Renal cortex interstitium (tissue), 11 donors: ENCODE measurements around the gene RCN2. TPM values are rescaled to one million over a fixed set of nuclear protein-coding genes. Genes with fewer than 3 reads are reported as not detected.
"Not testable (repeated sequence)": the region's sequence is repeated elsewhere in the genome, so short reads cannot be mapped to it uniquely, and the experiment has no call there.

Source experiments
- DNase-seq, 11 donors: peaks; one replicate each; pipeline ENCODE4 v3.0.0-alpha.2; 2013; ENCODE audit warnings: low read depth in 9 of 11, low spot score in 4 of 11; ENCODE audit errors: extremely low read depth in 1 of 11
- polyA plus RNA-seq, 3 donors: library from polyadenylated mRNA; unstranded; fragments of 120-200 nt; gene quantifications; one replicate each; pipeline ENCODE4 v1.2.1, GENCODE V29; 2013; ENCODE audit not compliant: insufficient read length in 3 of 3

Gene RCN2
- polyA plus RNA-seq, 3 donors, result 200 to 239 (median 201) TPM

- DNase-seq, result no peak
These were observed 32.0 kb downstream of the RCN2 start for GRCh38 chr15:76963596-76963995.

GRCh38 chr15:76964157-76964556 is 32.6 kb downstream of the RCN2 start:
- DNase-seq, result no peak

- not testable (repeated sequence) for DNase-seq
These were observed 34.5 kb downstream of the RCN2 start for GRCh38 chr15:76966051-76966450.

- no peak for DNase-seq
These were observed 35.5 kb downstream of the RCN2 start for GRCh38 chr15:76967067-76967466.

GRCh38 chr15:76968306-76968705 is 36.8 kb downstream of the RCN2 start:
- no peak for DNase-seq

GRCh38 chr15:76972389-76973361 is 41.1 kb downstream of the RCN2 start:
- DNase-seq, result no peak

GRCh38 chr15:76973362-76973743 is 41.8 kb downstream of the RCN2 start:
- no peak for DNase-seq

- no peak for DNase-seq
These were observed 42.4 kb downstream of the RCN2 start for GRCh38 chr15:76973906-76974305.

- DNase-seq, result no peak
These were observed 43.0 kb downstream of the RCN2 start for GRCh38 chr15:76974456-76975036.

- no peak for DNase-seq
These were observed 44.6 kb downstream of the RCN2 start for GRCh38 chr15:76976141-76976540.

GRCh38 chr15:76976572-76977270 is 45.2 kb downstream of the RCN2 start:
- no peak for DNase-seq

- DNase-seq, result no peak
These were observed 47.2 kb downstream of the RCN2 start for GRCh38 chr15:76978522-76979330.

GRCh38 chr15:76979331-76979925 is 47.9 kb downstream of the RCN2 start:
- no peak for DNase-seq

GRCh38 chr15:76979996-76980520 is 48.5 kb downstream of the RCN2 start:
- DNase-seq, result no peak

GRCh38 chr15:76982356-76982755 is 50.8 kb downstream of the RCN2 start:
- DNase-seq, result no peak

- DNase-seq, result no peak
These were observed 51.2 kb downstream of the RCN2 start for GRCh38 chr15:76982756-76983155.

- DNase-seq, result no peak
These were observed 52.2 kb downstream of the RCN2 start for GRCh38 chr15:76983590-76984375.

- no peak for DNase-seq
These were observed 55.2 kb downstream of the RCN2 start for GRCh38 chr15:76986743-76987142.
